Measurements from ENCODE around the gene CBFA2T3. TPM values are rescaled to one million over a fixed set of nuclear protein-coding genes. Genes with fewer than 3 reads are reported as not detected.

CBFA2T3 gene
- total RNA-seq, 1 experiment from 2014 or later = 2.9 TPM

DNA sequence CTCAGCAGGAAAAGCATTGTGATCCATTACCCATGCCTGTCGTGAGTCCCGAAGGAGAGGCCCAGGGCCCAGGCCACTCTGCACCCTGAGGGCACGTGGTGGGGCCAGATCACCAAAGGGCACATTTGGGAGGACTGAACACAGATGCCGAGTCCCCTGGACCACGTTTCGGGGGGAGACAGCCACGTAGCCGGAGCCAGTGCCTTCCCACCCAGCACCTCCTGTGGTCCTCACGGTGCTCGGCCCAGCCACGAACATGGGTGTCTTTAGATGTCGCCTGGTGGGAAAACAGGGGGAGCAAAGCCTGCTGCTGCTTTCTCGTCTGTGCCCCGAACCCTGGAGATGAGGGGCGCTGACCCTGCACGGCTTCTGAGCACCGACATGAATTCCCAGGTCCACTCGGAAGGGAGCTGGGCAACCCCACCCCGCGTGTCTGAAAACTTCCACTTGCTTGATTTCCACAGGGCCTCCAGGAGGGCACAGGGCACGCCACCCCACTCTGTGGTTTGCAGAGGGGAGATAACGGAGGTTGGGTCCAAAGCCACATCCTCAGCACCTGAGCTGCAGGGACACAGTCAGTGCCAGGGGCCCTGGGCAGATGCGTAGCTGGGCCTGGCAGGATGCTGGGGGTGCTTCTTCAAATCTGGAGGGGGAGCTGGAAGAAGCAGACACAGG lies 14.4 kb downstream of the CBFA2T3 start:
- no peaks in the 10 kb centered on the region for H3K79me2 ChIP-seq (ENCODE audit: insufficient read depth, low read length)
- H3K9ac ChIP-seq (ENCODE audit: extremely low read depth, insufficient read length, low read length) = no peak overlapping the region
- no CpG with 5 or more reads among the region's 23 CpGs for WGBS (ENCODE audit: extremely low coverage, insufficient read length, low lambda C conversion rate)
- H3K4ac ChIP-seq (ENCODE audit: low read depth, low read length) = no peak overlapping the region
- no peak overlapping the region for H3T11ph ChIP-seq (ENCODE audit: low read length)
- no peaks in the 10 kb centered on the region for H3K27me3 ChIP-seq (ENCODE audit: insufficient read depth, low read length)
- Mint-ChIP-seq H3K27ac (no peak overlapping the region; a peak in 1 of 7 replicates), H3K4me1 (no peaks in the 10 kb centered on the region), H3K36me3 (ENCODE audit: insufficient read depth in 1 of 3, low read depth in 3 of 3) (no peaks in the 10 kb centered on the region), H3K4me3 (no peak overlapping the region), H3K9me3 (peaks cover 0 to 2% of the 10 kb centered on the region in 2 experiments; a peak in 3 of 5 replicates), H3K27me3 (ENCODE audit: low read depth) (peaks cover 9% of the 10 kb centered on the region)
- H4K20me1 ChIP-seq (ENCODE audit: control insufficient read depth, insufficient read depth, insufficient read length) = no peaks in the 10 kb centered on the region
- no peak overlapping the region for H2AK5ac ChIP-seq (ENCODE audit: insufficient read length, low read length)
- TF ChIP-seq, protein P1, sequence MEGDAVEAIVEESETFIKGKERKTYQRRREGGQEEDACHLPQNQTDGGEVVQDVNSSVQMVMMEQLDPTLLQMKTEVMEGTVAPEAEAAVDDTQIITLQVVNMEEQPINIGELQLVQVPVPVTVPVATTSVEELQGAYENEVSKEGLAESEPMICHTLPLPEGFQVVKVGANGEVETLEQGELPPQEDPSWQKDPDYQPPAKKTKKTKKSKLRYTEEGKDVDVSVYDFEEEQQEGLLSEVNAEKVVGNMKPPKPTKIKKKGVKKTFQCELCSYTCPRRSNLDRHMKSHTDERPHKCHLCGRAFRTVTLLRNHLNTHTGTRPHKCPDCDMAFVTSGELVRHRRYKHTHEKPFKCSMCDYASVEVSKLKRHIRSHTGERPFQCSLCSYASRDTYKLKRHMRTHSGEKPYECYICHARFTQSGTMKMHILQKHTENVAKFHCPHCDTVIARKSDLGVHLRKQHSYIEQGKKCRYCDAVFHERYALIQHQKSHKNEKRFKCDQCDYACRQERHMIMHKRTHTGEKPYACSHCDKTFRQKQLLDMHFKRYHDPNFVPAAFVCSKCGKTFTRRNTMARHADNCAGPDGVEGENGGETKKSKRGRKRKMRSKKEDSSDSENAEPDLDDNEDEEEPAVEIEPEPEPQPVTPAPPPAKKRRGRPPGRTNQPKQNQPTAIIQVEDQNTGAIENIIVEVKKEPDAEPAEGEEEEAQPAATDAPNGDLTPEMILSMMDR (conservative IDR thresholded peaks at IDR 0.05) = no peak
- H3K4me2 ChIP-seq (ENCODE audit: insufficient read depth, insufficient read length, low read length) = no peak overlapping the region
- no peak overlapping the region for H2BK12ac ChIP-seq (ENCODE audit: insufficient read length, low read depth, low read length)
- no peak overlapping the region for H2BK20ac ChIP-seq (ENCODE audit: low read depth, low read length, poor library complexity, severe bottlenecking)
- H3K9me3 ChIP-seq (ENCODE audit: control insufficient read depth, low read depth, low read length) = no peaks in the 10 kb centered on the region
- no peak for DNase-seq
- H3K27ac ChIP-seq (ENCODE audit: insufficient read length, low read depth, low read length) = no peak overlapping the region
- no peak overlapping the region for H3K23ac ChIP-seq (ENCODE audit: insufficient read length, low read depth, low read length)
- no peak overlapping the region for H4K91ac ChIP-seq (ENCODE audit: insufficient read length, low read depth, low read length)
- H3K79me1 ChIP-seq (ENCODE audit: insufficient read depth, low read depth, low read length, poor library complexity, severe bottlenecking) = no peaks in the 10 kb centered on the region
- no peak overlapping the region for H3K14ac ChIP-seq (ENCODE audit: insufficient read depth, low read length)
- no peaks in the 10 kb centered on the region for H3K4me1 ChIP-seq (ENCODE audit: insufficient read depth, low read length)
- H2BK120ac ChIP-seq (ENCODE audit: low read depth, low read length, poor library complexity, severe bottlenecking) = no peak overlapping the region
- no peak overlapping the region for H4K5ac ChIP-seq (ENCODE audit: insufficient read length, low read depth, low read length)
- H3K18ac ChIP-seq (ENCODE audit: insufficient read length, low read depth, low read length) = no peak overlapping the region
- no peak overlapping the region for H4K8ac ChIP-seq (replicated peaks; ENCODE audit: insufficient read length, low read depth, low read length)
- H2BK15ac ChIP-seq (ENCODE audit: low read depth, low read length) = no peak overlapping the region
- H2BK5ac ChIP-seq (ENCODE audit: insufficient read length, low read length) = no peak overlapping the region
- no peaks in the 10 kb centered on the region for H3K23me2 ChIP-seq (ENCODE audit: insufficient read length, low read depth, low read length, poor library complexity, severe bottlenecking)
- H2AFZ ChIP-seq (ENCODE audit: low read length) = no peak overlapping the region
- no peak overlapping the region for H3K56ac ChIP-seq (ENCODE audit: insufficient read length, low read depth, low read length)

All from H9 (cell line).